Measurements from ENCODE around the gene AATF.

AATF gene

GRCh38 chr17:37081287-37081686 lies 132.5 kb downstream of the AATF start:
- DNase-seq (ENCODE audit: low spot score in 2 of 2): no peak
- Mint-ChIP-seq H3K4me3 (no peak overlapping the region), H3K36me3 (peaks cover 5% of the 10 kb centered on the region), H3K27ac (no peak overlapping the region), H3K9me3 (peaks cover 4% of the 10 kb centered on the region), H3K4me1 (no peaks in the 10 kb centered on the region)
- ATAC-seq: no peak

GRCh38 chr17:37082311-37082860 lies 133.6 kb downstream of the AATF start:
- Mint-ChIP-seq H3K36me3 (peaks cover 10% of the 10 kb centered on the region), H3K9me3 (peaks cover 4% of the 10 kb centered on the region), H3K4me3 (no peak overlapping the region), H3K4me1 (no peaks in the 10 kb centered on the region), H3K27ac (peak overlapping the region; percentile 71)
- no peak for ATAC-seq
- no peak for DNase-seq (ENCODE audit: low spot score in 2 of 2)

- ATAC-seq: no peak
- Mint-ChIP-seq H3K4me1 (peaks cover 6% of the 10 kb centered on the region), H3K4me3 (no peak overlapping the region), H3K36me3 (peaks cover 13% of the 10 kb centered on the region), H3K27ac (peak overlapping the region; percentile 71), H3K9me3 (peaks cover 4% of the 10 kb centered on the region)
- DNase-seq (ENCODE audit: low spot score in 2 of 2): no peak
Measured at GRCh38 chr17:37082985-37083384, 134.2 kb downstream of the AATF start.

- DNase-seq (ENCODE audit: low spot score in 2 of 2) (no peak), ATAC-seq (no peak)
- H3K4me3 Mint-ChIP-seq: no peak overlapping the region
- H3K36me3 Mint-ChIP-seq: peaks cover 18% of the 10 kb centered on the region
- H3K9me3 Mint-ChIP-seq: peaks cover 4% of the 10 kb centered on the region
- H3K4me1 Mint-ChIP-seq: peaks cover 10% of the 10 kb centered on the region
- H3K27ac Mint-ChIP-seq: no peak overlapping the region
Measured at GRCh38 chr17:37083456-37083855, 134.7 kb downstream of the AATF start.

- H3K27ac Mint-ChIP-seq: peak overlapping the region; percentile 26
- H3K36me3 Mint-ChIP-seq: peaks cover 18% of the 10 kb centered on the region
- peaks cover 4% of the 10 kb centered on the region for H3K9me3 Mint-ChIP-seq
- ATAC-seq: no peak
- DNase-seq (ENCODE audit: low spot score in 2 of 2): no peak
- H3K4me3 Mint-ChIP-seq: no peak overlapping the region
- peaks cover 19% of the 10 kb centered on the region for H3K4me1 Mint-ChIP-seq
Measured at GRCh38 chr17:37084372-37084771, 135.6 kb downstream of the AATF start.

GRCh38 chr17:37086334-37086733 lies 137.6 kb downstream of the AATF start:
- Mint-ChIP-seq H3K36me3 (peaks cover 29% of the 10 kb centered on the region), H3K4me3 (no peak overlapping the region), H3K4me1 (peaks cover 39% of the 10 kb centered on the region), H3K27ac (no peak overlapping the region), H3K9me3 (no peaks in the 10 kb centered on the region)
- DNase-seq (ENCODE audit: low spot score in 2 of 2) (no peak), ATAC-seq (no peak)

GRCh38 chr17:37086948-37087347 lies 138.2 kb downstream of the AATF start:
- Mint-ChIP-seq H3K9me3 (no peaks in the 10 kb centered on the region), H3K27ac (no peak overlapping the region), H3K4me3 (no peak overlapping the region), H3K4me1 (peaks cover 39% of the 10 kb centered on the region), H3K36me3 (peaks cover 29% of the 10 kb centered on the region)
- ATAC-seq (no peak), DNase-seq (ENCODE audit: low spot score in 2 of 2) (no peak)

- no peak for ATAC-seq
- peaks cover 39% of the 10 kb centered on the region for H3K4me1 Mint-ChIP-seq
- peaks cover 32% of the 10 kb centered on the region for H3K36me3 Mint-ChIP-seq
- no peak overlapping the region for H3K4me3 Mint-ChIP-seq
- no peaks in the 10 kb centered on the region for H3K9me3 Mint-ChIP-seq
- DNase-seq (ENCODE audit: low spot score in 2 of 2): no peak
- no peak overlapping the region for H3K27ac Mint-ChIP-seq
Measured at GRCh38 chr17:37087683-37088082, 138.9 kb downstream of the AATF start.

GRCh38 chr17:37088459-37088858 lies 139.7 kb downstream of the AATF start:
- Mint-ChIP-seq H3K36me3 (peaks cover 37% of the 10 kb centered on the region), H3K9me3 (no peaks in the 10 kb centered on the region), H3K27ac (no peak overlapping the region), H3K4me3 (peak overlapping the region; percentile 51), H3K4me1 (peaks cover 39% of the 10 kb centered on the region)
- peak; percentile 38 for ATAC-seq
- DNase-seq (ENCODE audit: low spot score in 2 of 2): no peak

GRCh38 chr17:37088913-37089312 lies 140.2 kb downstream of the AATF start:
- no peaks in the 10 kb centered on the region for H3K9me3 Mint-ChIP-seq
- H3K27ac Mint-ChIP-seq: peak overlapping the region; percentile 96
- H3K36me3 Mint-ChIP-seq: peaks cover 37% of the 10 kb centered on the region
- peak overlapping the region; percentile 51 for H3K4me3 Mint-ChIP-seq
- peaks cover 39% of the 10 kb centered on the region for H3K4me1 Mint-ChIP-seq
- ATAC-seq (no peak), DNase-seq (ENCODE audit: low spot score in 2 of 2) (no peak)

GRCh38 chr17:37089956-37090355 lies 141.2 kb downstream of the AATF start:
- Mint-ChIP-seq H3K27ac (peak overlapping the region; percentile 96), H3K4me1 (peaks cover 39% of the 10 kb centered on the region), H3K9me3 (no peaks in the 10 kb centered on the region), H3K4me3 (peak overlapping the region; percentile 51), H3K36me3 (peaks cover 47% of the 10 kb centered on the region)
- ATAC-seq (peak; percentile 98), DNase-seq (ENCODE audit: low spot score in 2 of 2) (peak; percentile 19 to 63)

- H3K36me3 Mint-ChIP-seq: peaks cover 51% of the 10 kb centered on the region
- DNase-seq (ENCODE audit: low spot score in 2 of 2) (no peak), ATAC-seq (no peak)
- H3K4me3 Mint-ChIP-seq: peak overlapping the region; percentile 51
- peak overlapping the region; percentile 96 for H3K27ac Mint-ChIP-seq
- H3K4me1 Mint-ChIP-seq: peaks cover 39% of the 10 kb centered on the region
- H3K9me3 Mint-ChIP-seq: no peaks in the 10 kb centered on the region
Measured at GRCh38 chr17:37090941-37091340, 142.2 kb downstream of the AATF start.

- Mint-ChIP-seq H3K27ac (no peak overlapping the region), H3K36me3 (peaks cover 55% of the 10 kb centered on the region), H3K9me3 (no peaks in the 10 kb centered on the region), H3K4me3 (no peak overlapping the region), H3K4me1 (peaks cover 39% of the 10 kb centered on the region)
- ATAC-seq (peak; percentile 24), DNase-seq (ENCODE audit: low spot score in 2 of 2) (no peak)
Measured at GRCh38 chr17:37092071-37092470, 143.3 kb downstream of the AATF start.

- Mint-ChIP-seq H3K4me3 (no peak overlapping the region), H3K36me3 (peaks cover 59% of the 10 kb centered on the region), H3K4me1 (peaks cover 36% of the 10 kb centered on the region), H3K9me3 (no peaks in the 10 kb centered on the region), H3K27ac (no peak overlapping the region)
- ATAC-seq (no peak), DNase-seq (ENCODE audit: low spot score in 2 of 2) (no peak)
Measured at GRCh38 chr17:37092701-37093100, 143.9 kb downstream of the AATF start.

GRCh38 chr17:37094391-37094790 lies 145.6 kb downstream of the AATF start:
- no peaks in the 10 kb centered on the region for H3K9me3 Mint-ChIP-seq
- no peak for DNase-seq (ENCODE audit: low spot score in 2 of 2)
- H3K36me3 Mint-ChIP-seq: peaks cover 59% of the 10 kb centered on the region
- H3K4me1 Mint-ChIP-seq: peaks cover 19% of the 10 kb centered on the region
- ATAC-seq: no peak
- H3K4me3 Mint-ChIP-seq: no peak overlapping the region
- H3K27ac Mint-ChIP-seq: no peak overlapping the region

GRCh38 chr17:37096071-37096470 lies 147.3 kb downstream of the AATF start:
- Mint-ChIP-seq H3K36me3 (peaks cover 47% of the 10 kb centered on the region), H3K9me3 (no peaks in the 10 kb centered on the region), H3K27ac (peak overlapping the region; percentile 26), H3K4me1 (peaks cover 2% of the 10 kb centered on the region), H3K4me3 (no peak overlapping the region)
- ATAC-seq (no peak), DNase-seq (ENCODE audit: low spot score in 2 of 2) (no peak)

GRCh38 chr17:37097154-37097553 lies 148.4 kb downstream of the AATF start:
- H3K9me3 Mint-ChIP-seq: no peaks in the 10 kb centered on the region
- DNase-seq (ENCODE audit: low spot score in 2 of 2) (no peak), ATAC-seq (no peak)
- H3K36me3 Mint-ChIP-seq: peaks cover 47% of the 10 kb centered on the region
- H3K4me1 Mint-ChIP-seq: no peaks in the 10 kb centered on the region
- peak overlapping the region; percentile 26 for H3K27ac Mint-ChIP-seq
- H3K4me3 Mint-ChIP-seq: no peak overlapping the region

All from stimulated activated effector memory CD8-positive, alpha-beta T cell treated with anti-CD3 and anti-CD28 coated beads, Interleukin-12 subunit alpha, Interleukin-12 subunit beta, amount 100 ng/mL, for 72 hours (primary cell).